Hepatocyte (in vitro differentiated cells): ENCODE measurements around the gene NRP1. TPM values are rescaled to one million over a fixed set of nuclear protein-coding genes. Genes with fewer than 3 reads are reported as not detected.
A peak's percentile ranks its signal among the peaks of the same experiment; 100 is the strongest.

ENCODE experiments used
- DNase-seq: peaks from one replicate; pipeline ENCODE4 v3.0.0-alpha.2; 2016; ENCODE audit warnings: low spot score
- H2AFZ ChIP-seq: fragments of 200-600 bp; sonication (generic); 2 replicates; pipeline ENCODE4 v1.6.0; 2016; ENCODE audit warnings: antibody characterized with exemption, mild to moderate bottlenecking
- H3K27ac ChIP-seq: fragments of 200-600 bp; sonication (generic); 2 replicates; pipeline ENCODE4 v1.5.1; 2016; ENCODE audit warnings: mild to moderate bottlenecking
- H3K27me3 ChIP-seq: fragments of 200-600 bp; sonication (generic); 2 replicates; pipeline ENCODE4 v1.6.1; 2016
- H3K36me3 ChIP-seq: fragments of 200-600 bp; sonication (generic); replicated peaks from 2 replicates; pipeline ENCODE4 v1.5.1; 2016; ENCODE audit warnings: low read depth; ENCODE audit not compliant: insufficient read depth
- H3K4me1 ChIP-seq: fragments of 200-600 bp; sonication (generic); 2 replicates; pipeline ENCODE4 v1.5.1; 2016; ENCODE audit warnings: mild to moderate bottlenecking, moderate library complexity; ENCODE audit not compliant: insufficient read depth
- H3K4me2 ChIP-seq: fragments of 200-600 bp; sonication (generic); 2 replicates; pipeline ENCODE4 v1.6.0; 2016
- H3K4me3 ChIP-seq: fragments of 200-600 bp; sonication (generic); 2 replicates; pipeline ENCODE4 v1.5.1; 2016; ENCODE audit warnings: mild to moderate bottlenecking
- H3K79me2 ChIP-seq: fragments of 200-600 bp; sonication (generic); 2 replicates; pipeline ENCODE4 v1.6.0; 2017; ENCODE audit warnings: mild to moderate bottlenecking
- H3K9me2 ChIP-seq: fragments of 200-600 bp; sonication (generic); replicated peaks from 2 replicates; pipeline ENCODE4 v1.6.0; 2017; ENCODE audit warnings: mild to moderate bottlenecking; ENCODE audit not compliant: insufficient read depth
- H3K9me3 ChIP-seq: fragments of 200-600 bp; sonication (generic); 2 replicates; pipeline ENCODE4 v1.5.1; 2016; ENCODE audit warnings: low read depth, mild to moderate bottlenecking
- H4K20me1 ChIP-seq: fragments of 200-600 bp; sonication (generic); 2 replicates; pipeline ENCODE4 v1.6.0; 2016; ENCODE audit warnings: mild to moderate bottlenecking; ENCODE audit not compliant: insufficient read depth, poor library complexity, severe bottlenecking
- EZH2 ChIP-seq: fragments of 200-600 bp; sonication (generic); IDR thresholded peaks from 2 replicates; pipeline ENCODE4 v1.6.1; 2016; ENCODE audit warnings: antibody characterized with exemption, mild to moderate bottlenecking, borderline replicate concordance
- EZH2phosphoT487 ChIP-seq: fragments of 200-600 bp; sonication (generic); IDR thresholded peaks from one replicate; pipeline ENCODE4 v1.6.1; 2018; ENCODE audit warnings: antibody characterized with exemption, mild to moderate bottlenecking, low read depth, moderate library complexity; ENCODE audit not compliant: unreplicated experiment, severe bottlenecking
- WGBS: methylation state at CpG from one replicate; pipeline ENCODE4 v1.1.6; 2016; ENCODE audit warnings: low lambda C conversion rate; ENCODE audit errors: missing lambda C conversion rate; 5-methylcytosine and 5-hydroxymethylcytosine counted together
- polyA plus RNA-seq: library from polyadenylated mRNA; unstranded; fragments of >200 nt; fragmentation: Nextera tagmentation; extraction: Ambion mirVana; gene quantifications from 2 replicates; pipeline ENCODE4 v1.2.1, GENCODE V29; 2016
- total RNA-seq: library from RNA; depleted of rRNA; stranded (reverse); fragments of >200 nt; gene quantifications from 2 replicates; pipeline ENCODE4 v1.2.3, GENCODE V29; 2014
- TF ChIP-seq, protein P1 (sequence below): fragments of 200-600 bp; sonication (generic); IDR thresholded peaks from 2 replicates; pipeline ENCODE4 v1.5.1; 2016; ENCODE audit warnings: antibody characterized with exemption, mild to moderate bottlenecking; ENCODE audit not compliant: poor library complexity

The NRP1 gene
- total and polyA plus RNA-seq, 2 experiments from 2014 or later = 32.2 to 46.9 TPM

DNA sequence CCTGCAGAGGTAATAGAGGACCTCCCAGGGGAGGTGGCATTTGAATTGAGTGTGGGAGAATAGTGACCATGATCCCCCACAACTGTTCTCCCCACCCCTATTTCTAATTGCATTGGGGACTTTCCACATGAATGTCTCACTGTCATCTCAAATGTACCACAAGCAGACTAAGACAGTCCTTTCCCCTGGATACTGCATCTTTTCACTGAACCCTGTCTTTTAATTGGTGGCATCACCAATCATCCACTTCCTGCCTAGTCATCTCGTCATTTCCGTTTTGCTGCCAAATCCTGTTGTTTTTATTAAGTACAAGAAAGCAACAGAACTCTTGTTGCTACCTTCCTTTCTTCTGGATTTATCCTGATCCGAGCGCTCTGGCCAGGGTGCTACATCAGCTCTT, 120.3 kb downstream of the NRP1 start:
- Histone ChIP-seq H3K27me3 (no peaks in the 10 kb centered on the region), H4K20me1 (no peaks in the 10 kb centered on the region), H3K4me3 (no peak overlapping the region), H3K79me2 (no peaks in the 10 kb centered on the region), H3K9me3 (no peaks in the 10 kb centered on the region), H3K4me1 (peaks cover 11% of the 10 kb centered on the region), H2AFZ (no peak overlapping the region), H3K36me3 (no peaks in the 10 kb centered on the region), H3K9me2 (no peaks in the 10 kb centered on the region), H3K4me2 (no peak overlapping the region), H3K27ac (peak overlapping the region; percentile 82)
- no peak for DNase-seq
- TF ChIP-seq EZH2 (no peak), EZH2phosphoT487 (no peak)
- WGBS = 94% methylated on average over 4 of the region's 4 CpGs

DNA sequence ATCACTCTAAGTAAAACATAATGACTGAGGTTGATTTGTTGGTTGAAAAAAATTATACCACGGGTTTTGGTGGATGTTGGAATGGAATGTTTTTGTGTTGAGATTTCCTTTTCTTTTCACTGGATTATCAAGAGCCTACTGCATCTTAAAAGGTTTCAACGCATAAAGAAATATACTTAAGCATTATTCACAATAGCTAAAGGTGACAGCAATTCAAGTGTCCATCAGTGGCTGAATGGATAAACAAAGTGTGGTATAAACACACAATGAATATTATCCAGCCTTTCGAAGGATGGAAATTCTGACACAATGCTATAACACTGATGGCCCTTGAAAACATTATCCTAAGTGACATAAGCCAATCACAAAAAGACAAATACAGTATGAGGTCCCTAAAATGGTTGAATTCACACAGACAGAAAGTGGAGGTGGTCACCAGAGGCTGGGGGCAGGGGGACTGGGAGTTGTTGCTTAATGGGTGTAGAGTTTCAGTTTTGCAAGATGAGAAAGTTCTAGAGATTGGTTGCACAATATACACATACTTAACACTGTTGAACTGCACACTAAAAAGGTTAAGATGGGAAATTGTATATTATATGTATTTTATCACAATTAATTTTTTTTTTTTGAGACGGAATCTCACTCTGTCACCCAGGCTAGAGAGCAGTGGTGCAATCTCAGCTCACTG, 122.3 kb downstream of the NRP1 start:
- no peaks in the 10 kb centered on the region for H4K20me1 ChIP-seq
- H3K27me3 ChIP-seq = no peaks in the 10 kb centered on the region
- H3K9me3 ChIP-seq = no peaks in the 10 kb centered on the region
- H3K27ac ChIP-seq = peak overlapping the region; percentile 58
- DNase-seq = no peak
- TF ChIP-seq, protein P1, sequence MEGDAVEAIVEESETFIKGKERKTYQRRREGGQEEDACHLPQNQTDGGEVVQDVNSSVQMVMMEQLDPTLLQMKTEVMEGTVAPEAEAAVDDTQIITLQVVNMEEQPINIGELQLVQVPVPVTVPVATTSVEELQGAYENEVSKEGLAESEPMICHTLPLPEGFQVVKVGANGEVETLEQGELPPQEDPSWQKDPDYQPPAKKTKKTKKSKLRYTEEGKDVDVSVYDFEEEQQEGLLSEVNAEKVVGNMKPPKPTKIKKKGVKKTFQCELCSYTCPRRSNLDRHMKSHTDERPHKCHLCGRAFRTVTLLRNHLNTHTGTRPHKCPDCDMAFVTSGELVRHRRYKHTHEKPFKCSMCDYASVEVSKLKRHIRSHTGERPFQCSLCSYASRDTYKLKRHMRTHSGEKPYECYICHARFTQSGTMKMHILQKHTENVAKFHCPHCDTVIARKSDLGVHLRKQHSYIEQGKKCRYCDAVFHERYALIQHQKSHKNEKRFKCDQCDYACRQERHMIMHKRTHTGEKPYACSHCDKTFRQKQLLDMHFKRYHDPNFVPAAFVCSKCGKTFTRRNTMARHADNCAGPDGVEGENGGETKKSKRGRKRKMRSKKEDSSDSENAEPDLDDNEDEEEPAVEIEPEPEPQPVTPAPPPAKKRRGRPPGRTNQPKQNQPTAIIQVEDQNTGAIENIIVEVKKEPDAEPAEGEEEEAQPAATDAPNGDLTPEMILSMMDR = no peak
- TF ChIP-seq EZH2 = no peak
- no peak for TF ChIP-seq EZH2phosphoT487
- no peak overlapping the region for H2AFZ ChIP-seq
- H3K4me2 ChIP-seq = no peak overlapping the region
- H3K79me2 ChIP-seq = no peaks in the 10 kb centered on the region
- 84% methylated on average over 4 of the region's 4 CpGs for WGBS
- no peaks in the 10 kb centered on the region for H3K9me2 ChIP-seq
- H3K4me3 ChIP-seq = no peak overlapping the region
- no peaks in the 10 kb centered on the region for H3K36me3 ChIP-seq
- H3K4me1 ChIP-seq = peaks cover 5% of the 10 kb centered on the region

DNA sequence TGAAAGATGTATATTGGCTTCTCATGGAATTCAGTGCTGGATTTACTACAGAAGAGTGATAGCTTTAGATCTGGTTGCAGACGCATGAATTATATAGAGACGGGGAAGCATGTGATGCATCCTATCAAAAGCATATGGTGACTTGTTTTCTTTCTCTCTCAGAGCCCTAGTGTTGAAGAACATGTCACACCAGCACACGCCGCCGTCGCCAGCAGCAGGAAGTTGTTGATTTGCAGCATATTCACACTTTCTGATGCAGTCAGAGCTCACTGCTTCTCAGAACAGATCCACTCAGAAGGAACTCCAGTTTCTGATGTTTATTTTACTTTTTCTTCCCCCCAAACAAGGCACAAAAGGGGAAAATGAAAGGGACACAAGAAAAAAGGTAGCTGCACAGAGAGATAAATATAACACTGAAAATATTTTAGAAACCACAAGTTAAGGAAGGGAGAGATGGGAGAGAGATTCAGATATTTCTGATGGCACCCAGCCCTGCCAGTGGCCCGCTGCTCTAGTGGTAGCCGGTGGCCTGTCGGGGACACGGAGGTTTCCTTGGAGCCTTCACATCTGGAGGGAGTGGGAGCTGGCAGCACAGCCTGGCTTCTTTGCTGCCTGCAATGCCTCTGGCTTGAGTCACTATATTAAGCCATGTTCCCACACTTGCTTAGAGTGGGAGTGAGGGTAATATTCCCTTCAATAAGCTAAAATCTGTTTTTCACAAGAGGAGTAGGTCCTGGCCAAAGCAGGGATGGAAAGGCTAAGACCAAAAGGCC, 123.2 kb downstream of the NRP1 start:
- Histone ChIP-seq H2AFZ (no peak overlapping the region), H3K79me2 (no peaks in the 10 kb centered on the region)
- WGBS = 56% methylated on average over 10 of the region's 10 CpGs

DNA sequence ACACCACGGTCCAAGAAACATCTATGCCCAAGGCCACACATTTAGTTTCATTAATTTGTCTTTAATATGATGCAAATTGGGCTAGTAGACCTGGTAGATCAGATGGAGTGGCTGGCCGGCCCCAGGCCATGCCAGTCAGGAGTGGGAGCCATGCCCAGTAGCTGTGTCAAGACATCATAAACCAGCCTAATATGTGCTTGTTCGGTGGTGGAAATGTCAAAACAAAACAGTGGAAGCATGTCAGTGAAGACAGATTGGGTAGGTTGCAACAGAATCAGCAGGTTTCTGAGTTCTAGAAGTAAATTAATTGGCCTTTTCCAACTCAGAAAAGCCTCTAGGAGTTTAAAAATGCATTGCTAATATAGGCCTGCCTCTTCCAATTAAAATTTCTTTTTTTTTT, 124.7 kb downstream of the NRP1 start:
- Histone ChIP-seq H3K4me1 (no peaks in the 10 kb centered on the region), H2AFZ (no peak overlapping the region), H4K20me1 (no peaks in the 10 kb centered on the region), H3K79me2 (no peaks in the 10 kb centered on the region), H3K9me2 (no peaks in the 10 kb centered on the region), H3K27ac (no peak overlapping the region), H3K4me2 (no peak overlapping the region), H3K27me3 (no peaks in the 10 kb centered on the region), H3K36me3 (no peaks in the 10 kb centered on the region), H3K4me3 (no peak overlapping the region), H3K9me3 (no peaks in the 10 kb centered on the region)
- 87% methylated on average over 3 of the region's 3 CpGs for WGBS
- TF ChIP-seq, protein P1 = no peak
- TF ChIP-seq EZH2 = no peak
- no peak for TF ChIP-seq EZH2phosphoT487
- DNase-seq = no peak

More for the DNA sequence above, 123.2 kb downstream of the NRP1 start:
- H3K4me1 ChIP-seq = no peaks in the 10 kb centered on the region
- TF ChIP-seq EZH2phosphoT487 (no peak), EZH2 (no peak)
- TF ChIP-seq, protein P1 = no peak
- no peaks in the 10 kb centered on the region for H4K20me1 ChIP-seq
- H3K27me3 ChIP-seq = no peaks in the 10 kb centered on the region
- H3K9me3 ChIP-seq = no peaks in the 10 kb centered on the region
- H3K36me3 ChIP-seq = no peaks in the 10 kb centered on the region
- DNase-seq = peak; percentile 18
- no peaks in the 10 kb centered on the region for H3K9me2 ChIP-seq
- no peak overlapping the region for H3K4me3 ChIP-seq
- peak overlapping the region; percentile 58 for H3K27ac ChIP-seq
- peak overlapping the region; percentile 15 for H3K4me2 ChIP-seq
